ENCODE data around the gene ZNF823.

- TF ChIP-seq CTCF (IDR thresholded peaks at IDR 0.05; ENCODE audit: low read length) (no peak), EZH2 (IDR thresholded peaks at IDR 0.05; ENCODE audit: borderline replicate concordance, low read length) (no peak)
Measured at GRCh38 chr19:11705474-11705873, 33.3 kb downstream of the ZNF823 start.

Measured in OCI-LY1 (cell line).